Astrocyte (in vitro differentiated cells and primary cell): Measurements from ENCODE around the gene TMPRSS6. TPM values are rescaled to one million over a fixed set of nuclear protein-coding genes. Genes with fewer than 3 reads are reported as not detected.

Experiments used
- DNase-seq: peaks from one replicate; pipeline ENCODE4 v3.0.0-alpha.2; 2010; ENCODE audit warnings: low read depth
- FAIRE-seq: peaks from 2 replicates; lab custom pipeline; 2011; peaks lifted over from hg19 to GRCh38; lab: Jason Lieb, UNC
- H2AFZ ChIP-seq: 2 replicates; pipeline ENCODE4 v1.6.0; 2012; ENCODE audit warnings: low read depth, low read length, inconsistent platforms
- H3K27ac ChIP-seq: 2 replicates; pipeline ENCODE4 v1.5.1; 2011; ENCODE audit warnings: low read depth, low read length, inconsistent platforms
- H3K27me3 ChIP-seq: 2 replicates; pipeline ENCODE4 v1.6.0; 2011; ENCODE audit warnings: low read length, inconsistent platforms; ENCODE audit not compliant: insufficient read depth
- H3K36me3 ChIP-seq: 2 replicates; pipeline ENCODE4 v1.5.1; 2011; ENCODE audit warnings: low read length, inconsistent platforms; ENCODE audit not compliant: insufficient read depth
- H3K4me1 ChIP-seq: 2 replicates; pipeline ENCODE4 v1.5.1; 2011; ENCODE audit warnings: low read length, inconsistent platforms; ENCODE audit not compliant: insufficient read depth
- H3K4me2 ChIP-seq: 2 replicates; pipeline ENCODE4 v1.6.0; 2012; ENCODE audit warnings: low read length, inconsistent platforms
- H3K4me3 ChIP-seq: 2 replicates; pipeline ENCODE4 v1.5.1; 2011; ENCODE audit warnings: low read depth, mild to moderate bottlenecking, low read length, inconsistent platforms; ENCODE audit not compliant: insufficient read depth
- H3K79me2 ChIP-seq: 2 replicates; pipeline ENCODE4 v1.6.0; 2012; ENCODE audit warnings: mild to moderate bottlenecking, low read length, inconsistent platforms; ENCODE audit not compliant: insufficient read depth
- H3K9ac ChIP-seq: 2 replicates; pipeline ENCODE4 v1.6.0; 2012; ENCODE audit warnings: mild to moderate bottlenecking, low read length, inconsistent platforms
- H3K9me3 ChIP-seq: 2 replicates; pipeline ENCODE4 v1.5.1; 2012; ENCODE audit warnings: low read depth, mild to moderate bottlenecking, low read length, inconsistent platforms; ENCODE audit not compliant: insufficient read depth
- H4K20me1 ChIP-seq: 2 replicates; pipeline ENCODE4 v1.6.0; 2012; ENCODE audit warnings: low read length, inconsistent platforms; ENCODE audit not compliant: insufficient read depth
- H3K27ac Mint-ChIP-seq: one replicate; pipeline ENCODE4 v1.8.0; 2021; ENCODE audit warnings: mild to moderate bottlenecking, mixed read lengths; ENCODE audit not compliant: unreplicated experiment
- H3K27me3 Mint-ChIP-seq: one replicate; pipeline ENCODE4 v1.8.0; 2021; ENCODE audit warnings: low read depth, mixed read lengths; ENCODE audit not compliant: unreplicated experiment
- H3K36me3 Mint-ChIP-seq: one replicate; pipeline ENCODE4 v1.8.0; 2021; ENCODE audit warnings: low read depth, mixed read lengths; ENCODE audit not compliant: unreplicated experiment
- H3K4me1 Mint-ChIP-seq: one replicate; pipeline ENCODE4 v1.8.0; 2021; ENCODE audit warnings: low read depth, mixed read lengths; ENCODE audit not compliant: unreplicated experiment
- H3K4me3 Mint-ChIP-seq: one replicate; pipeline ENCODE4 v1.8.0; 2021; ENCODE audit warnings: mild to moderate bottlenecking, moderate library complexity, mixed read lengths; ENCODE audit not compliant: unreplicated experiment
- H3K9me3 Mint-ChIP-seq: one replicate; pipeline ENCODE4 v1.8.0; 2021; ENCODE audit warnings: mild to moderate bottlenecking, mixed read lengths; ENCODE audit not compliant: unreplicated experiment
- EZH2 ChIP-seq: IDR thresholded peaks from 2 replicates; pipeline ENCODE4 v1.6.1; 2012; ENCODE audit warnings: mild to moderate bottlenecking, low read length, inconsistent platforms; ENCODE audit not compliant: insufficient read depth
- total RNA-seq: library from RNA; stranded (reverse); gene quantifications from 2 replicates; pipeline ENCODE4 v1.2.1, GENCODE V29; 2021
- TF ChIP-seq, protein P1 (sequence below): IDR thresholded peaks from 2 replicates; pipeline ENCODE4 v1.5.1; 2011; ENCODE audit warnings: low read depth, mild to moderate bottlenecking, inconsistent platforms, low read length, moderate library complexity; ENCODE audit not compliant: insufficient read depth

The TMPRSS6 gene
- total RNA-seq, 1 donor from 2014 or later = not detected

DNA sequence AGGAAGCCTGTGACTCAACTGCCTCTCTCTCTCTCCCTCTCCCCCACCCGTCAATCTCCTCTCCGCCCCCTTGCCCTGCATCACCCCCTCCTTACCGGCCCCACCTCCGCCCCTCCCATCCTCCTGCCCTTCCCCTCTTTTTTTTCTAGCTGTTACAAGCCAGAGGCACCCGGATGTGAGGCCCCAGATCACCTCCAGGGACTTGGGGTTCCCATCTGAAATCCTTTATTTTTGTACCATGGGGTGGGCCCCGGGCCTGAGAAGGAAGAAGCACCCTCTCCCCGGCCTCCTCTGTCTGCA is 47.2 kb downstream of the TMPRSS6 start:
- H3K27me3 ChIP-seq = no peaks in the 10 kb centered on the region
- H4K20me1 ChIP-seq = no peaks in the 10 kb centered on the region
- H3K4me1 ChIP-seq = no peaks in the 10 kb centered on the region
- FAIRE-seq (no peak), DNase-seq (no peak)
- H2AFZ ChIP-seq = no peak overlapping the region
- peaks cover 2% of the 10 kb centered on the region for H3K4me1 Mint-ChIP-seq
- H3K27ac ChIP-seq = no peak overlapping the region
- no peak overlapping the region for H3K9ac ChIP-seq
- H3K9me3 ChIP-seq = no peaks in the 10 kb centered on the region
- no peaks in the 10 kb centered on the region for H3K36me3 ChIP-seq
- no peaks in the 10 kb centered on the region for H3K9me3 Mint-ChIP-seq
- no peak overlapping the region for H3K4me3 Mint-ChIP-seq
- no peak overlapping the region for H3K27ac Mint-ChIP-seq
- peaks cover 10% of the 10 kb centered on the region for H3K36me3 Mint-ChIP-seq
- H3K4me2 ChIP-seq = no peak overlapping the region
- H3K4me3 ChIP-seq = no peak overlapping the region
- no peaks in the 10 kb centered on the region for H3K79me2 ChIP-seq
- no peak for TF ChIP-seq EZH2
- TF ChIP-seq, protein P1, sequence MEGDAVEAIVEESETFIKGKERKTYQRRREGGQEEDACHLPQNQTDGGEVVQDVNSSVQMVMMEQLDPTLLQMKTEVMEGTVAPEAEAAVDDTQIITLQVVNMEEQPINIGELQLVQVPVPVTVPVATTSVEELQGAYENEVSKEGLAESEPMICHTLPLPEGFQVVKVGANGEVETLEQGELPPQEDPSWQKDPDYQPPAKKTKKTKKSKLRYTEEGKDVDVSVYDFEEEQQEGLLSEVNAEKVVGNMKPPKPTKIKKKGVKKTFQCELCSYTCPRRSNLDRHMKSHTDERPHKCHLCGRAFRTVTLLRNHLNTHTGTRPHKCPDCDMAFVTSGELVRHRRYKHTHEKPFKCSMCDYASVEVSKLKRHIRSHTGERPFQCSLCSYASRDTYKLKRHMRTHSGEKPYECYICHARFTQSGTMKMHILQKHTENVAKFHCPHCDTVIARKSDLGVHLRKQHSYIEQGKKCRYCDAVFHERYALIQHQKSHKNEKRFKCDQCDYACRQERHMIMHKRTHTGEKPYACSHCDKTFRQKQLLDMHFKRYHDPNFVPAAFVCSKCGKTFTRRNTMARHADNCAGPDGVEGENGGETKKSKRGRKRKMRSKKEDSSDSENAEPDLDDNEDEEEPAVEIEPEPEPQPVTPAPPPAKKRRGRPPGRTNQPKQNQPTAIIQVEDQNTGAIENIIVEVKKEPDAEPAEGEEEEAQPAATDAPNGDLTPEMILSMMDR = no peak
- peaks cover 21% of the 10 kb centered on the region for H3K27me3 Mint-ChIP-seq

DNA sequence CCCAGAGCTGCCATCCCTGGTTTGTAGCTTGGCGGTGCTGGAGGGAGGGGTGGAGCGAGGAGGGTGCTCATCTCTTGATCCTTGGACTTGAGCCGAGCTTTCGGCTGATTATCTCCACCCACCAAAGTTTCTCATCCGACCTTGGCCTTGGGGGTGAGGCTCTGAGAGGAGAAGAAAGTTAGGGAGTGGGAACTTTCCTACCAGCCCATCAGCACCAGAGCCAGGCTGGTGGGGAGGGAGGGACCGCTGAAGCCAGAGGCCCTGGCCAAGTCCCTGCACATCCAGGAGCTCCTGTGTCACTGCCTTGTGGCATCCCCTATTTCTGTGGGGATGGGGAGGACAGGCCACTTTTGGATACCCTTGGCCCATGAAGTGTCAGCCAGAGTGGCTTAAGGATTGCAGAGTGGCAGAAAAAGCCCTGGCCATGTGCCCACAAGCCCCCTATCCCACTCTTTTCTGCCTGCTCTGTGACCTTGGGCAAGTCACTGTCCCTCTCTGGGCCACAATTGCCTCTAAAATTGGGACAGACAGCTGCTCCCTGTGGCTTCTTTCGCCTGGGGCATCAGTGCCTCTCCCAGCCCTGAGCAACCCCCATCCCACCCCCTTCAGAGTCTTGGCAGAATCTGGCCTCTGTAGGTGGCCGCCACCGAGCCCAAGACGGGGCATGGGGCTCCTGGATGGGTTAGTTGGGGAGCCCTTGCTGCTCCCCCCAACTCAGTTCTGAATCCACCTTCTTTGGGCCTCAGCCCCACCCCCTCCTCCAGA is 47.7 kb downstream of the TMPRSS6 start:
- Histone ChIP-seq H4K20me1 (no peaks in the 10 kb centered on the region), H3K79me2 (no peaks in the 10 kb centered on the region), H3K4me2 (no peak overlapping the region), H3K27me3 (no peaks in the 10 kb centered on the region), H3K4me3 (no peak overlapping the region), H3K9ac (no peak overlapping the region), H3K9me3 (no peaks in the 10 kb centered on the region), H3K36me3 (no peaks in the 10 kb centered on the region), H2AFZ (no peak overlapping the region), H3K27ac (no peak overlapping the region), H3K4me1 (no peaks in the 10 kb centered on the region)
- TF ChIP-seq, protein P1 = no peak
- no peak for TF ChIP-seq EZH2
- Mint-ChIP-seq H3K27ac (no peak overlapping the region), H3K36me3 (peaks cover 15% of the 10 kb centered on the region), H3K4me3 (no peak overlapping the region), H3K4me1 (peaks cover 2% of the 10 kb centered on the region), H3K27me3 (peaks cover 15% of the 10 kb centered on the region), H3K9me3 (no peaks in the 10 kb centered on the region)
- FAIRE-seq (no peak), DNase-seq (no peak)

DNA sequence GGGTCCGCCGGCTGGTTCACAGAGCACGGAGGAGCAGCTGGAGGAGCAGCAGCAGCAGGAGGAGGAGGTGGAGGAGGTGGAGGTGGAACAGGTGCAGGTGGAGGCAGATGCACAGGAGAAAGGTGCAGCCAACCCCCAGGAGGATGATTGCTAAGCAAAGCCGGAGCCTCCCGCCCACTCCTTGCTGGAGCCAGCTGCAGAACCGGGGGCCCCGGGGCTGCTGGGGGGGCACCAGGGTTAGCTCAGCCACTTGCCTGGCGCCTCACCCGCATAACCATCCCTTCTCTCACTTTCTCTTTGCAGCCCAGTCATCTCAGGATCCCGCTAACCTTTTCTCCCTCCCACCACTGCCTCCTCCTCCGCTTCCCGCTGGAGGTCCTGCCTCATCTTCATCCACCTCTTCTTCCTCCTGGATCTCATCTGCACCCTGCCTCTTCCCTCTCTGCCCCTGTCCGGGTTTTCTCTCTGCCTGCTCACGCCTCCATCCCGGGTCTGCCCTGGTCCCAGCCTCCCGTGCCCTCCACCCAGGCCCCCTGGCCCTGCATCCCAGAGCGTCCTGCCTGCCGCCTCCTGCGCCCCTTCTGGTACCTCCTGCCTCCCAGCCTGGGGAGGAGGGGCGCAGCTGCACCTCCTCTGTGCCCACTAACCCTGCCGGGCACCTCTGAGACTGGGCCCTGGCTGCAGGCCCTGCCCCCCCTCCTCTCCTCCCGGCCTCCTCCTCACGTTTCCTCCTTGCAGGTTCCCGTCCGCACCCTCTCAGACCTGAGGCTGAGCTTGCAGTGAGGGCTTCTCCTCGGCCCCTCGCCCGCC is 48.5 kb downstream of the TMPRSS6 start:
- H3K27ac Mint-ChIP-seq = no peak overlapping the region
- no peaks in the 10 kb centered on the region for H3K4me1 ChIP-seq
- peaks cover under 1% of the 10 kb centered on the region for H4K20me1 ChIP-seq
- H3K36me3 Mint-ChIP-seq = peaks cover 16% of the 10 kb centered on the region
- H3K4me2 ChIP-seq = no peak overlapping the region
- H3K9me3 ChIP-seq = no peaks in the 10 kb centered on the region
- no peak for TF ChIP-seq EZH2
- no peak overlapping the region for H3K9ac ChIP-seq
- no peak overlapping the region for H3K27ac ChIP-seq
- peaks cover 2% of the 10 kb centered on the region for H3K4me1 Mint-ChIP-seq
- H3K27me3 ChIP-seq = no peaks in the 10 kb centered on the region
- FAIRE-seq (no peak), DNase-seq (no peak)
- H3K27me3 Mint-ChIP-seq = peaks cover 10% of the 10 kb centered on the region
- no peak overlapping the region for H3K4me3 Mint-ChIP-seq
- no peaks in the 10 kb centered on the region for H3K9me3 Mint-ChIP-seq
- no peaks in the 10 kb centered on the region for H3K79me2 ChIP-seq
- no peak overlapping the region for H2AFZ ChIP-seq
- no peak overlapping the region for H3K4me3 ChIP-seq
- H3K36me3 ChIP-seq = no peaks in the 10 kb centered on the region
